H7 (cell line): ENCODE data around the gene ARID3A. TPM values are rescaled to one million over a fixed set of nuclear protein-coding genes. Genes with fewer than 3 reads are reported as not detected.
"Not testable (repeated sequence)": the region's sequence is repeated elsewhere in the genome, so short reads cannot be mapped to it uniquely, and the experiment has no call there.

Source experiments
- DNase-seq: peaks from one replicate; pipeline ENCODE4 v3.0.0; 2012
- H3K27me3 ChIP-seq: 2 replicates; pipeline ENCODE4 v1.6.0; 2011; ENCODE audit warnings: mild to moderate bottlenecking, low read length; ENCODE audit not compliant: control insufficient read depth, insufficient read depth
- H3K36me3 ChIP-seq: replicated peaks from 2 replicates; pipeline ENCODE4 v1.5.1; 2011; ENCODE audit warnings: low read length; ENCODE audit not compliant: control insufficient read depth, insufficient read depth
- H3K4me3 ChIP-seq: 2 replicates; pipeline ENCODE4 v1.5.1; 2011; ENCODE audit warnings: low read depth, mild to moderate bottlenecking, control low read depth, low read length, moderate library complexity; ENCODE audit not compliant: insufficient read depth
- total RNA-seq: library from RNA; depleted of rRNA; stranded (reverse); fragments of >200 nt; shearing (Covaris generic); gene quantifications from 2 replicates; pipeline ENCODE4 v1.2.3, GENCODE V29; 2014

ARID3A gene
- total RNA-seq, 1 experiment from 2014 or later, result 85.4 TPM

- no peak for DNase-seq
- Histone ChIP-seq H3K4me3 (no peak overlapping the region), H3K36me3 (peaks cover 5% of the 10 kb centered on the region), H3K27me3 (no peaks in the 10 kb centered on the region)
Observed at GRCh38 chr19:1015061-1015781, 89.4 kb downstream of the ARID3A start.

- Histone ChIP-seq H3K36me3 (peaks cover 5% of the 10 kb centered on the region), H3K27me3 (no peaks in the 10 kb centered on the region), H3K4me3 (no peak overlapping the region)
- DNase-seq, result peak; percentile 94
Observed at GRCh38 chr19:1015782-1016646, 90.2 kb downstream of the ARID3A start.

GRCh38 chr19:1016647-1017114, 90.8 kb downstream of the ARID3A start:
- no peak overlapping the region for H3K4me3 ChIP-seq
- no peak for DNase-seq
- peaks cover 5% of the 10 kb centered on the region for H3K36me3 ChIP-seq
- no peaks in the 10 kb centered on the region for H3K27me3 ChIP-seq

- DNase-seq, result no peak
- H3K27me3 ChIP-seq, result no peaks in the 10 kb centered on the region
- H3K36me3 ChIP-seq, result peaks cover 4% of the 10 kb centered on the region
- no peak overlapping the region for H3K4me3 ChIP-seq
Observed at GRCh38 chr19:1017115-1017905, 91.5 kb downstream of the ARID3A start.

GRCh38 chr19:1017906-1018305, 92.1 kb downstream of the ARID3A start:
- Histone ChIP-seq H3K4me3 (no peak overlapping the region), H3K36me3 (peaks cover 2% of the 10 kb centered on the region), H3K27me3 (no peaks in the 10 kb centered on the region)
- DNase-seq, result no peak

GRCh38 chr19:1018393-1018792, 92.6 kb downstream of the ARID3A start:
- DNase-seq, result no peak
- Histone ChIP-seq H3K4me3 (no peak overlapping the region), H3K36me3 (peaks cover under 1% of the 10 kb centered on the region; the same call in 1 of the 2 replicates), H3K27me3 (no peaks in the 10 kb centered on the region)

- peak overlapping the region; percentile 86; the same call in 1 of the 2 replicates for H3K4me3 ChIP-seq
- DNase-seq, result no peak
- H3K27me3 ChIP-seq, result no peaks in the 10 kb centered on the region
- H3K36me3 ChIP-seq, result no peaks in the 10 kb centered on the region; the same call in 1 of the 2 replicates
Observed at GRCh38 chr19:1018932-1019615, 93.2 kb downstream of the ARID3A start.

GRCh38 chr19:1019616-1019961, 93.8 kb downstream of the ARID3A start:
- Histone ChIP-seq H3K36me3 (no peaks in the 10 kb centered on the region; the same call in 1 of the 2 replicates), H3K4me3 (peak overlapping the region; percentile 86), H3K27me3 (no peaks in the 10 kb centered on the region)
- DNase-seq, result no peak

- Histone ChIP-seq H3K27me3 (no peaks in the 10 kb centered on the region), H3K36me3 (no peaks in the 10 kb centered on the region; the same call in 1 of the 2 replicates), H3K4me3 (peak overlapping the region; percentile 86)
- DNase-seq, result peak; percentile 82
Observed at GRCh38 chr19:1019980-1020867, 94.4 kb downstream of the ARID3A start.

- no peaks in the 10 kb centered on the region for H3K27me3 ChIP-seq
- H3K36me3 ChIP-seq, result no peaks in the 10 kb centered on the region; the same call in 1 of the 2 replicates
- peak within 1 kb of the TSS; percentile 86 for H3K4me3 ChIP-seq
- DNase-seq, result peak; percentile 98
Observed at GRCh38 chr19:1020868-1021425, 95.1 kb downstream of the ARID3A start, which contains the start of gene TMEM259. Gene TMEM259 (minus strand): TSS chr19:1021123. CDS start chr19:1020996, 127 bp downstream.

GRCh38 chr19:1023883-1024188, 98.0 kb downstream of the ARID3A start:
- not testable (repeated sequence) for H3K27me3 ChIP-seq, H3K36me3 ChIP-seq, H3K4me3 ChIP-seq, DNase-seq

- H3K4me3 ChIP-seq, DNase-seq, H3K27me3 ChIP-seq, H3K36me3 ChIP-seq: not testable (repeated sequence)
Observed at GRCh38 chr19:1025080-1025479, 99.2 kb downstream of the ARID3A start.
